NCI-H146 (cell line): Measurements from ENCODE around the gene KLF13.

Source experiments
- DNase-seq: peaks from one replicate; lab custom pipeline; 2025; lab: John Stamatoyannopoulos, UW

Gene KLF13

DNA sequence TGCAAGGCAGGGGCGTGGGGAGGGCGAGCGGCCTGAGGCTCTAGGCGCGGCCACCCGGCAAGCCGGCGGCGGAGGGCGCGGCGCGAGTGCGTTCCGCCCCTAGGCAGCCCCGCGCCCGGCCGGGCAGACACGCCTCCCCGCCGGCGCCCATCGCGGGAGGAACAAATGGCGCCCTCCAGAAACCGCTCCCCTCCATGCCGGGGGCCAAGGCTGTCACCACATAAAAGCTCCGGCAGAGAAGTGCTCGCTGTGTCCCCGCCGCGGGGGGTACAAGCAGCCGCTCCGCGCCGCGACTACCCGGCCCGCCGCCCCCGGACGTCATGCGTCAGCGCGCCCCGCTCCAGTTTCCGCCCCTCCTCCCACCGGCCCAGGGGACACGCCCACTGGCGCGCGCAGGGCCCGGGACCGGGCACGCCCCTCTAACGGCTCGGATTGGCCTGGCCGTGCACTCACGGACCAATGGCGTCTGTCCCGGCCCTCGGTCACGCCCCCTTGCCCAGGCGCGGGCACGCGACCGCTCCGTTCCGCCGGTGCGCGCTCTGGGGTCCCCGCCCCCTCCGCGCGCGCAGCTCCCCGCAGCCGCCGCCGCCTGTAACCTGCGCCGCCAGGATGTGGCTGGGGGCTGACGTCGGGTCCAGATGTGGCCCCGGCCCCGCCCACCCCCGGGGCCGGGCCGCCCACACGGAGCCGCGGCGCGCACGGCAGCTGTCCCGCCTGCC, at the start of gene KLF13:
Gene KLF13 (plus strand): TSS at position 680 of the 719 bp plus-strand sequence. CDS start 378 bp downstream, outside the sequence.
- DNase-seq, result peak; percentile 93

DNA sequence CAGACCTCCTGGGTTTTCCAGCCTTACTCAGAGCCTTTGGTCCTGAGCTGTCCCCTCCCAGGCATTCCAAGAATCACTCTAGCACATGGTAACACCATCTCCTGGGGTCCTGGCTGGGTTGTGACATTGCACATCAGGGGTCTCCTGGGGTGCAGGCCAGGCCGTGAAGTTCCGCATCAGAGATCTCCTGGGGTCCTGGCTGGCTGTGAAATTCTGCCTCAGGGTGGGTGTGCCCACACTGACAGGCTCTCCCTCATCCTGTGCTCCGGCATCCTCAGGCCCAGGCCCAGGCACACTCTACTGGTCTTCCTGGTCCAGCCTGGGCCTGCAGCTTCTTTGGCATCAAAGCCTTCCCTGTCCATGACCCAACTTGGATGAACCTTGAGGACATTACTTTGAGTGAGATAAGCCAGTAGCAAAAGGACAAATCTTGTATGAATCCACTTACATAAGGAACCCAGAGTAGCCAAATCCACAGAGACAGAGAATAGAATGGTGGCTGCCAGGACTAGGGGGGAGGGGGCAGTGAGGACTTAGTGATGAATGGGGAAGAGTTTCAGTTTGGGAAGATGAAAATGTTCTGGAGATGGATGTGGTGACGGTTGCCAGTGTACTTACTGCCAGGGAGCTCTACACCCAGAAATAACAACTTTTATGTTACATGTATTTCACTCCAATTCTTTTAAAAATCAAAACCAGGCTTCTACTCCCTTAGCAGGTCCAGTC, 49.1 kb upstream of the KLF13 start:
- DNase-seq, result no peak

DNA sequence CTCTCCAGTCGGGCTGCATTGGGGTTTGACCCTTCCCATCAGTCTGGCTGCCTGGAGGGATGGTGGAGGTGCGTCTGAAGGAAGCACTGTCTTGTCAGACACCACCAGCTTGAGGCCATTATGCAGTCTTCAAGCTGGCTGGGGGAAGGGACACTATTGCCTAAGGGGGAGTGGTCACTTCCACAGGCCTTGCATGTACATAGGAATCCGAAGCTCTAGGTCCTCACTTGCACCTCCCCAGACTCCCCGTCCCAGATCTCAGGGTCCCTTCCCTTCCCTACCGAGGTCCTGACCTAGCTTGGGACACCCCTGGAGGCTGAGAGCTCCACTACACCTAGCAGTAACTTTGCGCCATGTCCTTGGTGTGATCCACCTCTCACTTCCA, 48.6 kb upstream of the KLF13 start:
- DNase-seq, result no peak

DNA sequence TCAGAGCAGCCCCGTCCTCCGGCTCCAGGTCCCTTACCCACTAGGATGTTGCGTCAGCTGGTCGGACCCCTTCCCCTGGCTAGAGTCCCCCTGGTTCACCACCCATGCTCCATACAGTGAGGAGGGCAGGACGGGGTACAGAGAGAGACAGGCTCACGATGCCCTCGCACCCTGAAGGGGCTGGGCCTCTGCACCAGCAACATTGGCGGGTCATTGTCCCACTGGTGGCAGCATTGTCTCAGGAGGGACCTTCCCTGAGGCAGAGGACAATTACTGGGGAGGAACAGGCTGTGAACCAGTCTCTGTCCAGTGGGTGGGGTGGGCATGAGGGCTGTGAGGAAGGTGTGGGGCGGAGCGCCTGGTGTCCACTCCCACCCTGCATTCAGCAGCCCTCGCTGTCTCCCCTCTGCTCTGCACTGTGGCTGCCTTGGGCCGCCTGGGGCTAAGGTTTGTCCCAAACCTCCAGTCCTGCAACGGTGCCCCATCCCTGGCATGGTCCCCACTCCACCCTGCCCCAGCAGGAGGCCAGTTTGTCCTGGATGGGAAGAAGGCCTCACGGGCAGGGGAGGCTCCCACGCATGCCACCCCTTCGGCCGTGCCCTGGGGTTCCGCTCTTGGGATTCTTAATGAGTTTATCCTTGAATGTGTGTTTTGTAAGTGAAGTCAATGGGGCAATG, 48.0 kb upstream of the KLF13 start:
- DNase-seq, result no peak

DNA sequence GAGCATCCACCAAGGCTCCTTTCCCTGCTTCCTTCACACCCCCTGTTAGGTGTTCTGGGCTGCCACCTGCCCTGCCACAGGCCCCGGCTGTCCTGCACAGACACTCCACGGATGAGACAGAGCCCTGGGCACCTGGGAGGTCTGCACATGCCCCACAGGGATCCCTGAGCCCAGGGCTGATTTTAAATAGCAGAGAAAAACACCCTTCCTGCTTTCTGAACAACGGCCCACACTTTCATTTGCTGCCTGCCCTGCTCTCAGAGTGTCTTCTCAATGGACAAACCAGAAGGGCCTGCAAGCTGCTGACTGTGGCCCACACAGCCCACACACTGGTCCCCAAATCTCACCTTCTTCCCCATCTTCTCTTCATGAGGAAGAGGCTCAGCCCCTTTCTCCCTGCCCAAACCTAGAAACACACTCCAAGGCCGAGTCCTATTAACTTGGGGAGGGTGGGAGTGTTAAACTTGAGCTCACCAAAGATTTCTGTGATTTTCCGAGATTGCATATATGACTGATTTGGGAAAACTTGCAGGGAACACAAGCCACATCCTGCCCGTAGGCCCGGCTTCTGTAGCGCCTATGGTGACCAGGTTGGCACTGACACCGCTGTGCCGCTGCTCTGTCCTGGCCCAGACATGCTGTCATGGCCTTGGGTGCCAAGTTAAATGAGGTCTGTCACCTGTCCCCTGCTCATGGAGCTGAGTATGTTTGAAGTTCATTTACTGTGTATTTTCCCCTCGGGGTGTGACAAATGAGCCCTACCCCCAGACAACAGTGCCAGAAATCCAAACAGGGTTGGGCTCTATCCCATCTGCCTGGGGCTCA, 47.2 kb upstream of the KLF13 start:
- DNase-seq, result peak; percentile 58

DNA sequence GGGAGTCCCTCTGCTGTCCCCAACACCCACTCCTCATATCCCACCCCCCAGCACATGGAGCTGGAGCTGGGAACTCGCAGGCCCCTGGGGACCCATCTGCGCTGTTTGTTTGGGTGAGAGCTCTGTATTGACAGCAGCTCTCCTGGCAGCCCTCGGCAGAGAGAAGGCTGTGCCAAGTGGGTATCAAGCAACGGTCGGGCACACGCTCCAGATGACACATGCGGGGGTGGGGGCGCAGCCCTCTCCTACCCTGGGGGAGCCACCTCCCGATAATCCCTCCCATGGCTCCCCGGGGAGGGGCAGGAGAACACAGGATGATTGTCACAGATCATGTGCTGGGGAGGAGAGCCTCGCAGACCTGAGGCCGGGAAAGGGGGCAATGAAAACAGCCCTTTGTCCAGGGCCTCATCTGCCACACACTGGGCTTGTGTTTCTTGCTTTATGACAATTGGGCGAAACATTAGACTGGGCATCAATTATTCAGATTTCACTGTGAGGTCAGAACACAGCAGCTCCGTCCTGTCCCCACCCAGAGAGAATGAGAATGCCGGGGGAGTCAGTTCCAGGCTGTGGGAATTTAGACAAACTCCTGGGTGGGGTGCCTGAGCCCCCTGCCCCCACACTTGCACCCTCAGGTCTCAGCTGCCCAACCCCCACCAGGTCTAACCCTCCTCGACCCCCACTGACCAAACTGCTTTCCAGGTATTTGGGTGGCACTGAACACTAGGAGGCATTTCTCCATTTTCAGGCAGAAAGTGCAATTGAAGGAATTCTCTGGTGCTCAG, 46.4 kb upstream of the KLF13 start:
- peak; percentile 63 for DNase-seq

DNA sequence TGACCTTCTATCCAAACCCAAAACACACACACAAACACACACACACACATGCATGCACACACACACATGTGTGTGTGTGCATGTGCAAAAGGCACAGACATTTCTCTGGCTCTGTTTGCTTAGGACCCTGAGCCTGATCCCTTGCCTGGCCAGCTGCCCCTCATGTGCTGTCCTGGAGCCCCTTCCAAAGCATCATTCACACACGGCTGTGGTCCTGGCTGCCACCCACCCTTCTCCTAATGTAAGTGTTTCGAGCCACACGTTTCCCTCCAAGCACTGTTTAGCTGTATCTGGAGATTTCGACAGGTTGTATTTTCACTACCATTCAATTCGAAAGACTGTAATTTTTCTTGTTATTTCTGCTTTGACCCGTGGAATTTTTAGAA, 45.8 kb upstream of the KLF13 start:
- DNase-seq, result no peak

DNA sequence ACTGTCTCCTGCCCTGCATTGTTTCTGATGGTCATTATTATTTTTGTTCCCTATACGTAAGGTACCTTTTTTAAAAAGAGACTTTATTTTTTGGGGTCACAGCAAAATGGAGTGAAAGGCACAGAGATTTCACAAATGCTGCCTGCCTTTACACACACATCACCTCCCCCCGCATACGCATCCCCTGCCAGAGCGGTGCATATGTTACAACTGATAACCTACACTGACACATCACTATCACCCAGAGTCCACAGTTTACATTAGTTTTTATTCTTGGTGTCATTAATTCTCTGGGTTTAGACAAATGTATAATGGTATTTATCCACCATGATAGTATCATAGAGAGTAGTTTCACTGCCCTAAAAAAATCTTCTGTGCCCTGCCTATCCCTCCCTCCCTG, 43.6 kb upstream of the KLF13 start:
- no peak for DNase-seq

DNA sequence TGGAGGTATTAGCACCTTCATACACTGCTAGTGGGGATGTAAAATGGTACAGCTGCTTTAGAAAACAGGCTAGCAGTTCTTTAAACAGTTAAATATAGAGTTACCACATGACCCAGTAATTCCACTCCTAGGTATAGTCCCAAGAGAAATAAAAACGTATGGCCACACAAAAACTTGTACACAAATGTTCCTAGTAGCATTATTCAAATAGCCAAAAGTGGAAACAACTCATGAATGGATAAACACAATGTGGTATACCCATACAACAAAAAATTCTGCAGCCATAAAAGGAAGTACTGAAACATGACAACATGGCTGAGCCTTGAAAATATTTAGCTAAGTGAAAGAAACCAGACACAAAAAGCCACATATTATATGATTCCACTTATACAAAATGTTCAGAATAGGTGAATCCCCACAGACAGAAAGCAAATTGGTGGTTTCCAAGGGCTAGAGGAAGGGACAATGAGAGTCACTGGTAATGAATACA, 40.8 kb upstream of the KLF13 start:
- no peak for DNase-seq

DNA sequence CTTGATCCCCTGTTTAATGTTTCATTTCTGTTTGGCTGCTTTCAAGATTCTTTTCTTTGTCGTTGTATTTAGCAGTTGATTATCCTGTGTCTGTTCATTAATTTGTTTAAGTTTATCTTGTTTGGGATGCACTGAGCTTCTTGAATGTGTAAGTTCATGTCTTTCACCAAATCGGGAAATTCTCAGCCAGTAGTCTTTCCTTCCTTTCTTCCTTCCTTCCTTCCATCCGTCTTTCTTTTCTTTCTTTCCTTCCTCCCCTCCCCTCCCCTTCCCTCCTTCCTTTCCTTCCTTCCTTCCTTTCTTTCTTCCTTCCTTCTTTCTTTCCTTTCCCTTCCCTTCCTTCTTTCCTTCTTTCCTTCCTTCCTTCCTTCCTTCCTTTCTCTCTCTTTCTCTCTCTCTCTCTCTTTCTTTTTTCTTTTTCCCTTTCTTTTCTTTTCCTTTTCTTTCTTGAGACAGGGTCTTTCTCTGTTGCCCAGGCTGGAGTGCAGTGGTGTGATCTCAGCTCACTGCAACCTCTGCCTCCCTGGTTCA, 35.5 kb upstream of the KLF13 start:
- no peak for DNase-seq

DNA sequence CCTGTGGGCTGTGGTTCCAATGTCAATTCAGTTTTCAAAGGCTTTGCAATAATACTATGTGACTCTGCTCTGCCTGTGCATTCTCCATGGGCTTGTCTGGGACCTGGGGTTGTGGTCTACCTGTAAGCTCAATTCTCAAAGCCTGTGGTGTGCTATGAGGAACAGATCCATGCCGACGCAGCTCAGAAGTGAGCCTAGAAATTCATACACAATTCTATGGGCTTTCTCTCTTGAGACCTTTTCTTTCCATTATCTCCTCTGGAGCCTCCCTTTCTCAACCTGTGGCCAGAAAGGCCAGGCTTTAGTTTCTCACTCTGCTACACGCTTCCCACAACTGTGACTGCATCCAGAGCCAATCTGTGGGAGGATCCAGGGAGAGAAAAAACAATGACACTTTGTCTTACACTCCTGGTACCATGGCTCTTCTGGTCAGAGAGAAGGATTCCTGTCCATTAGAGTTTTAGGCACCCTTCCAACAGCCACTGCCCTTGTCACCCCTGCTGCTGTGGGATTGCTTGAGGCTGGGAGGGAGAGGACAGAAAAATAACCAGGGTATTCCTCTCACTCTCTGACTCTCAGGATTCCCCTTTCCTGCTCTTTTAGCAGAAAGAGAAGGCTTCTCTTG, 34.1 kb upstream of the KLF13 start:
- DNase-seq, result no peak

DNA sequence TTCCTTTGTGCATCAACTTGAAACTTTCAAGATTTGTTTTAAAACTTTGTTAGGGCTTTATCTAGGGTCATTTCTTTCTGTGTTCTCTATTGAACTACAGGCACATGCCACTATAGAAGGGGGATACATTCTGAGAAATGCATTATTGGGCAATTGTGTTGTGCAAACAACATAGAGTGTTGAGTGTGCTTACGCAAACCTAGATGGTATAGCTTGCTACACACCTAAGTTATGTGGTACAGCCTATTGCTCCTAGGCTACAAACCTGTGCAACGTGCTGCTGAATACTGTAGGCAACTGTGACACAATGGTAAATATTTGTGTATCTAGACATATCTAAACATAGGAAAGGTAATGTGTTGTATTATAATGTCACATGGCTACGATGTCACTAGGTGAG, 33.0 kb upstream of the KLF13 start:
- DNase-seq, result no peak

DNA sequence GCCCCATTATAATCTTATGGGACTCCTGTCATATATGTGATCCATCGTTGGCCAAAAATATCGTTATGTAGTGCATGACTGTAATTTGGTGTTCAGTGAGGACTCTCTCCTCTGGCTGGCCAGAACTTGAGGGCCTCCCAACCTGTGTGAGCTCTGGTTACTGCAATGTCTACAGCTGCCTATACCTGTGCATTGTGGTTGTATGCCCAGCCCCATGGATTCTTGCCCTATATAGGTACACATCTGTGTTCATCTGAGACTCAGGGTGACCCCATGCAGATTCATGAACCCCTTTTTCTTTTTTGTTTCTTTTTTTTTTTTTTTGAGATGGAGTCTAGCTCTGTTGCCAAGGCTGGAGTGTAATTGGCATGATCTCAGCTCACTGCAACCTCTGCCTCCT, 32.6 kb upstream of the KLF13 start:
- no peak for DNase-seq

DNA sequence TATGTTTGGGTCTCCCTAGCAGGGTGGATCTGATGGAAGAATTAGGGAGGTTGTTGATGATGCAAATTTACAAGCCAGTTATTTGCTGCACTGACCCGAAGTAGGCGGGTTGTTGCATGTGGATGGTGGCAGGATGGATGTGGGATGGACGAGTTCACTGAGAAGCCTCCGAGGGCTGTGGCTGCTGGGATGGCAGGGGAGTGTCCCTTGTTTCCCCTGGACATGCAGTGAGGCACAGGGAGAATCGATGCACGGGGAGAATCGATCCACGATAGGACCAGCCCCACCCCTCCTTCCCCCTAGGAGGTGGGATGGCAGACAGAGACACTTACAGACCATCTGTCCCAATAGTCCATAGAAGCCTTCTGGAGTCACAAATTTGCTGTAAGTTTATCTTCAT, 31.0 kb upstream of the KLF13 start:
- DNase-seq, result peak; percentile 77

DNA sequence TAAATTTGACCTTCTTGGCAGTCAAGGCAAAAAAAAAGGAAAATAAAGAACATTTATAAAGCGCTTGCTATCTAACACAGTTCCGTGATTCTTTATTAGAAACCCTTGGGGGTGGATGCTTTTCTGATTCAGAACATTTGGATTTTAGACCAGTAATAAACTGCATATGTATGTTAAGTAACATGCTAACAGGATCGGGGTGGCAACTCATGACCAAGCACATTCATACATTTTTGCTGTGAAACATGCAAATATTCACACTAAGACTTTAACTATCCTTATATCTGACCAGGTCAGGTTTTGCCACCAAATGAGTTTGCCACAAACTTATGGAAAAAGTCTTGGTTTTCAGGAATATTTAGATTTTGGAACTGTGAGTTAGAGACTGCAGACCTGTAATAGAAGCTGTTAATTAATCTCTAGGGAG, 30.4 kb upstream of the KLF13 start:
- DNase-seq, result peak; percentile 53

DNA sequence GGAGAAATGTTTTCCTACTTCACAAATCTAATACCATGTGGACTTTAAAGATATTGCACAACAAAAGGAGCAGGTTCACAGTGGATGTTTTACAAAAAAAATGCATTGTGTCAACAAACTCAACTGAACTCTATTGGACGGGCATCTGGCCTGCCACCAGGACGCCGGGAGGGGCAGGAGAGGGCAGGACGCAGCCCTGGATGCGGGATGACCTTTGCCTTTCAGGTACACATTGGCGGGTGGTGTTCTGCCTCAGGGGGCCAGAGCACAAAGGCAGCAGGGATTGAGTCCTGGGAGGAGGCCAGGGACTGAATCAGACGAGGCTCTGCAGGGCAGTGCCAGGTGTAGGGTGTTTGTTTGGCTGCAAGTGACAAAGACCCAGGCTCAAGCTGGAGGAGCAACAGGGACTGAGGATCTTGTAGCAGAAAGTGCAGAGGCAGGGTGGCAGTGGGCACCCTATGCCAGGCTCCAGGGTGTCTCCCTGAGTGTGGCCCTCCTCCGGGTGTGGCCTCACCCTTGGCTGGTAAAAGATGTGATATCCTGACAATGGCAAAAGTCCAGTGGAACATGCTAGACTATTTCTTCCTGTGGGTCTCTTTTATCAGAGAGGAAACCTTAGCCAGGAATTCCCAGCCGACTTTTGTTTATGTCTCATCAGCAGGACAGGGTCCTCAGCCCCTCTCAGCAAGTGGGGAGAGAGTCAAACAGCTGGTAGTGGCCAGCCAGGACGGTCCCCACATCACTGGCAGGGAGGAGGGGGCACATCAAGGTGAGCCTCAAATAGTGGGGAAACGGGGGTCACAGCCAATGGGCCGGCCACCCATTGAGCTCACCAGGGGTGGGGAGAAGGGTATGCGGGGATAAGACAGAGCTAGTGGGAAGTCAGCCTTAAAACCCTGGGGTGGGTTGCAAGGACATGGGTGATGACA, 29.7 kb upstream of the KLF13 start:
- DNase-seq, result peak; percentile 97

DNA sequence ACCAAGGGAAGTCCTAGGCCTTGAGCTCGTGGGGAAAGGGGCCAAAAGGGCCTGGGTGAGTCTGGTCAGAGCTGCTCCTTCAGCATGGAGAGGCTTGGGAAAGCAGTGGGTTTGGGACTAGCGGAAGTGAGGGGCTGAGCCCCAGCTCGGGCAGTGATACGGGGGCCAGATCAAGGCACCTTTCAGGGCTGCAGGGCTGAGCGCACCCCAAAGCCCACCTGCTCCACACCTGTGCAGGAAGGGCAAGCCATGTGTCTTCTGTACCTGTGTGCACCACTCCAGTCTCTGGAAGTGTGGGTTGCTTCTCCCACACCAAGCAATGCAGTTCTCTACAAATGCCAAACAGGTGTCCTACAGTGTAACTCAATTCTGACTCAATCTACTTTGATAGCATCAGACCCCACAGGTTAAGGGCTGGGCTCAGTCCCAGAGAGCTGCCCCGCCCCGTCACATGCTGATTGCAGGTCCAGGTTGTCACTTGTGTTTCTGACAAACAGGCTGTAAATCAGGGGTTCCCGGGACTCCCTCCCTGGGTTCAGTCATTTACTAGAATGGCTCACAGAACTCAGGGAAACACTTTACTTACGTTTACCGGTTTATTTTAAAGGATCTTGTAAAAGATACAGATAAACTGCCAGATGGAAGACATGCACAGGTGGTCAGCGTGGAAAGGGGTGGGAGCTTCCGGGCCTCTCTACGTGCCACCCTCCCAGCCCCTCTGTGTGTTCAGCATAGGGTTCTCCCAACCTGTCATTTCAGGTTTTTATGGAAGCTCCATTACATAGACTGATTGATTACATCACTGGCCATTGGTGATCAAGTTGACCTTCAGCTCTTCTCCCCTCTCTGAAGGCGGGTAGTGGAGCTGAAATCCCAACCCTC, 28.8 kb upstream of the KLF13 start:
- DNase-seq, result peak; percentile 17

DNA sequence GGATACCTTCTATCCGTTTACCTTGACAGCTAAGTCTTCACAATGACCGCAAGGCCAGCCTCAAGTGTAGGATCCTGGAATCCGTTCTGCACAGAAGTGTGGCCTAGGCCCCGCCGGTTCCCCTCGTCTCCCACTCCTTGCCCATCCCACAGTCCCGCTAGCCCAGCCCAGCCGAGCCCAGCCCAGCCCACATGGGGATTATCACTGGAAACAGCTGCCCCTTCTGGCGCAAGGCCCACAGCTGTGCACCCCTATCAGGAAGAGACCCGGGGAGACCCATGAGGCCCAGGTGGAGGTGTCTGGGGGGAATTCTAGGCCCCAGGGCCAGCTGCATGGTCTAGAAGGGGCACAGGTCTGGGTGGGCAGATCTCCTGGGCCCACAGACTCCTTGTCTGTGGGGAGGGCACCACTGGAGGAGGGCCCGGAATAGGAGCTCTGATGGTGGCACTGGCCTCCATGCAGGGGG, 27.9 kb upstream of the KLF13 start:
- no peak for DNase-seq
